Fibroblast of the aortic adventitia (primary cell): ENCODE results near the gene TEK. TPM values are rescaled to one million over a fixed set of nuclear protein-coding genes. Genes with fewer than 3 reads are reported as not detected.

Experiments
- DNase-seq: peaks from one replicate; pipeline ENCODE4 v3.0.0-alpha.2; 2010; ENCODE audit warnings: low read depth
- H3K4me3 ChIP-seq: 2 replicates; pipeline ENCODE4 v1.5.1; 2011; ENCODE audit warnings: low read depth, mild to moderate bottlenecking, control low read depth, low read length, moderate library complexity
- CTCF ChIP-seq: IDR thresholded peaks from 2 replicates; pipeline ENCODE4 v1.5.1; 2011; ENCODE audit warnings: mild to moderate bottlenecking, low read length, control low read depth, inconsistent platforms; ENCODE audit not compliant: insufficient read depth
- total RNA-seq: library from RNA; depleted of rRNA; stranded (reverse); fragments of >200 nt; gene quantifications from 2 replicates; pipeline ENCODE4 v1.2.3, GENCODE V29; 2012; ENCODE audit warnings: low replicate concordance

Gene TEK
- total RNA-seq, 1 donor = 1.7 TPM

GRCh38 chr9:27094640-27095298, 14.3 kb upstream of the TEK start:
- H3K4me3 ChIP-seq = no peak overlapping the region
- DNase-seq = peak; percentile 78
- TF ChIP-seq CTCF = no peak

GRCh38 chr9:27107241-27107640, 1.8 kb upstream of the TEK start:
- no peak for TF ChIP-seq CTCF
- no peak overlapping the region for H3K4me3 ChIP-seq
- no peak for DNase-seq

- peak overlapping the region; percentile 57 for H3K4me3 ChIP-seq
Measured at GRCh38 chr9:27109621-27110020, 596 bp downstream of the TEK start.

GRCh38 chr9:27110181-27110580, 1.2 kb downstream of the TEK start:
- no peak for DNase-seq
- peak overlapping the region; percentile 38 for H3K4me3 ChIP-seq
- no peak for TF ChIP-seq CTCF

More at GRCh38 chr9:27109621-27110020, 596 bp downstream of the TEK start:
- DNase-seq = no peak
- no peak for TF ChIP-seq CTCF

- no peak overlapping the region for H3K4me3 ChIP-seq
- DNase-seq = no peak
- TF ChIP-seq CTCF = no peak
Measured at GRCh38 chr9:27112235-27112634, 3.2 kb downstream of the TEK start.

- H3K4me3 ChIP-seq = no peak overlapping the region
- TF ChIP-seq CTCF = no peak
- DNase-seq = peak; percentile 87
Measured at GRCh38 chr9:27117489-27118135, 8.6 kb downstream of the TEK start.
